GM19455 (cell line): Measurements from ENCODE around the gene MALRD1.
"Not testable (repeated sequence)": the region's sequence is repeated elsewhere in the genome, so short reads cannot be mapped to it uniquely, and the experiment has no call there.

Experiments
- ATAC-seq: cut with Tn5 transposase; IDR thresholded peaks from one replicate; pipeline ENCODE4 v1.9.1; 2021; ENCODE audit not compliant: unreplicated experiment

The MALRD1 gene

GRCh38 chr10:19762026-19762425 lies 713.4 kb downstream of the MALRD1 start:
- no peak for ATAC-seq

- no peak for ATAC-seq
These were observed 715.5 kb downstream of the MALRD1 start for GRCh38 chr10:19764111-19764510.

GRCh38 chr10:19767876-19768275 lies 719.3 kb downstream of the MALRD1 start:
- no peak for ATAC-seq

GRCh38 chr10:19769826-19770225 lies 721.2 kb downstream of the MALRD1 start:
- ATAC-seq: not testable (repeated sequence)

DNA sequence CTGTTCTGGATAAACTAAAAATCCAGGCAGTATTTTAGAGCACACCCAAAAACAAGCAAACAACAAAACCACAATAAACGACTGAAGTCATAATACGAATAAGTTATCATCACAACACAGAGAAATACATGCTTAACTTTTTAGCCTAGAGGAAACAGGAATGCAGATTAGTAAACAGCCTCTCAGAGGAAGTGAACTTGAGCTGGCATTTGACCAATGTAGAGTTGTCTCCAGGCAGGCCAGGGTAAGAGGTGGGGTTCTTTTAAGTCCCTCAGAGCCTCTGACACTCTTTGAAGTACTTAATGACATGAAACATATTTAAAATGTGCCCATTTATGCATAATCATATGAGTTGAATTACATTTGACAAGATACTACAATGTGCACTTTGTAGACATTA lies 724.4 kb downstream of the MALRD1 start:
- ATAC-seq: no peak

DNA sequence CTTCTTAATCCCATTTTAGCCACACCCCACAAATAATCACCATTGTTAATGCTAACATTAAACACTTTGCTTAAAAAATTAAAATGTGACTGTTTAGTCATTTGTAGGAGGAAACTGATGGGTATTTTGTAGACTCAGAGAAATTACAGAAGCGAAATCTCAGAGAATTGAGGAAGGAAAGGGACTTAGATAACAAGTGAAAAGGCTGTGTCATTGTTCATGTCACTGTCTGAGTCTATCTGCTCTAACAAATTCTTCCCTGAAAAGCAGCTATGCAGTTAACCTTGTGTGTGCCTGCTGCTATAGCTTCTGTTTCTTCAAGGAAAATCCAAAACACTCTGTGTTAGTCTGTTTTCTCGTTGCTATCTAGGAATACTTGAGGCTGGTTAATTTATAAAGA lies 726.7 kb downstream of the MALRD1 start:
- ATAC-seq: no peak

DNA sequence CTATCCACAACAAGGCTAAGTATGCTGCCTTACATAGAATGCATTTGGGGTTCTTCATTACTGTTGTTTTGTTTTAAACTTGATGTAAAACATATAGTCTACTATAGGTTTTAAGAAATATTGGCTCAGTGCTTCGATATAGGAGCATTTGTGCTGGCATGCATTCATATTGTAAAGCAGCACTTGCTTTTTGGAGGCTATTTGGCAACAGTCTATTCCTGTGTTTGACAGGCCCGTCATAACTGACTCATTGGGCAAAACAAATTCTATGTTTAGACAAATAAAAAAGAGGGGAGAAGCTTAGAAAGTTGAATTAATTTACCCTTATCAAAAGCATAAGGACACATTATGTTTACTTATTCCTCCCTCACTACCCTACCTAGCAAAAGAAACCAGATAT lies 729.2 kb downstream of the MALRD1 start:
- ATAC-seq: no peak

GRCh38 chr10:19778996-19779395 lies 730.4 kb downstream of the MALRD1 start:
- no peak for ATAC-seq

DNA sequence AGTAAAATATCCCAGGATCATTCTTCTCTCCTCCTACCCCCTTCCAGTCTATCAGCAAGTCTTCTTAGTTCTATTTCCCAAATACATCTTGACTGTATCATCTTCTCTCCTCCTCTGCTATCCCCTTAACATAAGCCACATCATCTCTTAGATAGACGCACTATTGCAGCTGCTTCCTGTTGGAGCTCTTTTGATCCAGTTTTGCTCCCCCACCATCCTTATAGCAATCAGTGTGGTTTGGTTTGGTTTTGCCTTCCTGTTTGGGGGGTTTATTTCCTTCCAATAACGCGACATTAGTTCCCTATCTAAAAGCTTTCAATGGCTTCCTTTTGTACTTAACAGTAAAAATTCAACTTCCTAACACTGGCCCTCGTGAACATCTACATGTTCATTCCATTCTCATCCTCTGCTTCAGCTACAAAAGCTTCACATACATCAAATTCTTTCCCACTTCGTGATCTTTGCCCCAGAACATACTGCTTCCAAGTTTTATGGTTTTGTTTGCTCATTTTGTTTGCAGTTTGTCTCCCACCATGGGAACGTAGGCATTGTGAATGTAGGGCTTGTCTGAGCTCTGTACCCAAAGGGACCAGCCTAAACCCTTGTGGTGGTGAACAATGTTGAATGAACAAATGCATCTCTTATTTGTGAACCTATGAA lies 734.0 kb downstream of the MALRD1 start:
- no peak for ATAC-seq

- no peak for ATAC-seq
These were observed 735.1 kb downstream of the MALRD1 start for GRCh38 chr10:19783721-19784120.
